Measurements from ENCODE around the gene BLVRA.
"Not testable (repeated sequence)": the region's sequence is repeated elsewhere in the genome, so short reads cannot be mapped to it uniquely, and the experiment has no call there.

Gene BLVRA

GRCh38 chr7:43810195-43810941, 51.9 kb downstream of the BLVRA start:
- DNase-seq = peak; percentile 18

DNA sequence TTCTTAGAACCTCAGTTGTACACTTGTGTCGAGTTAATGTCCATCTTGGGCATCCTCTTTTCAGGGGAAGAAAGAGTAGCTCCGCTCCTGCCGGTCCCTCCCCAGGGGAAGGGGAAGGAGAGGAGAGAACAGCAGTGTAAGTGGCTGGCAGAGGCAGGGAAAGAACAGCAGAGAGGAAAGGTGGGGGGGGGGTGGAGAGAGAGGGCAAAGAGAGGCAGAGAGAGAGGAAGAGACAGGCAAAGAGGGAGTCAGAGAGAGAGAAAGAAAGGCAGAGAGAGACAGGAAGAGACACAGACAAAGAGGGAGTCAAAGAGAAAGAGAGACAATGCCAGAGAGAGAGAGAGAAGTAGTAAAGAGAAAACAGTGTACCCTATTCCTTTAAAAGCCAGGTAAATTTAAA, 56.9 kb downstream of the BLVRA start:
- DNase-seq = no peak

DNA sequence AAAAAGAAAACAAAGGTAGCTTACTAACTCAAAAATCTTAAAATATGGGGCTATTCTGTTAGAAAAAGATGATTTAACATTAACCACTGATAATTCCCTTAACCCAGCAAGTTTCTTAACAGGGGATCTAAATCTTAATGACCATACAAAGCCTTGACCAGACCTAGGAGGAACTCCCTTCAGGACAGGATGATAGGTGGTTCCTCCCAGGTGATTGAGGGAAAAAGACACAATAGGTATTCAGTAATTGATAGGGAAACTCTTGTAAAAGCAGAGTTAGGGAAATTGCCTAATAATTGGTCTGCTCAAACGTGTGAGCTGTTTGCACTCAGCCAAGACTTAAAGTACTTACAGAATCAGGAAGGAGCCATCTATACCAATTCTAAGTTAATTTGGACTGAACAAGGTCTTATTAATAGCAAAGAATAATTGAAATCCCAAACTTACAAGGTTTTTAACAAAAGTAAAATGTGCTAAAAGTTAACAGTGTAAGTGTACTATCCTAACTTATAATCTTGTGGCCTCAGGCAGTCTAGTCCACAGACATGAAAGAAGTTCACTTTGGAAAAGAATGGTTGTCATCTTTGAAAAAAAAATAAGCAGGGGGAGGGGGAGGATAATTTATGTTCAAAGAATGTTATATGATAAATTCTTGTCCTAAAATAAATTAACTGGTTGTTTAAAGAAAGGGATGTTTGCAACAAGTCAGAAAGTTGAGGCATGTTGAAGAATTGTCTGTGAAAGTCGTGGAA, 57.7 kb downstream of the BLVRA start:
- not testable (repeated sequence) for DNase-seq

GRCh38 chr7:43823425-43823824, 64.9 kb downstream of the BLVRA start:
- not testable (repeated sequence) for DNase-seq

DNA sequence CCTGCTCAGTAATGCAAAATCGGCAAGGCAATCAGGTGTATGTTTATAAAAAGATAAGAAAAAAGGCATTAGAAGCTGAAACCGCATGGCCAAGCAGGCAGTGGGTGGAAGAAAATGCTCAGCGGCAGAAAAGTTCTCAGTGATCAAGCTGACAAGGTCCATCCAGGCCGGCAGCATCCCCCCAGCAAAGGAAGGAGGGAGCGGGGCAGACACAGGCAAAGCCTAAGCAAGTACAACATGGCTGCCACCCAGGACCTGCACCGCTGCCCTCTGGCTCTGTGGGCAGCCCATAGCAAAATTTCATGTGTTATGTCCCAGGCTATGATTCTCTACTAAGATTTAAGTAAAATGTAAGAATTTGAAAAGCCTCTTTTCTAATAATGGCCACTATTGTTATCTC, 65.5 kb downstream of the BLVRA start:
- DNase-seq = no peak

DNA sequence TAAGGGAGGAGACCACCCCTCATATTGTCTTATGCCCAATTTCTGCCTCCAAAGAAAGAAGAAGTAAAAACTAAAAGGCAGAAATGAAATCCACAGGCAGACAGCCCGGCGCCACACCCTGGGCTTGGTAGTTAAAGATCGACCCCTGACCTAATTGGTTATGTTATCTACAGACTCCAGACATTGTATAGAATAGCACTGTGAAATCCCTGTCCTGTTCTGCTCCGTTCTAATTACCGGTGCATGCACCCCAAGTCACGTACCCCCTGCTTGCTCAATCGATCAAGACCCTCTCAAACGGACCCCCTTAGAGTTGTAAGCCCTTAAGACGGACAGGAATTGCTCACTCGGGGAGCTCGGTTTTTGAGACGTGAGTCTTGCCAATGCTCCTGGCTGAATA, 66.0 kb downstream of the BLVRA start:
- DNase-seq = not testable (repeated sequence)

DNA sequence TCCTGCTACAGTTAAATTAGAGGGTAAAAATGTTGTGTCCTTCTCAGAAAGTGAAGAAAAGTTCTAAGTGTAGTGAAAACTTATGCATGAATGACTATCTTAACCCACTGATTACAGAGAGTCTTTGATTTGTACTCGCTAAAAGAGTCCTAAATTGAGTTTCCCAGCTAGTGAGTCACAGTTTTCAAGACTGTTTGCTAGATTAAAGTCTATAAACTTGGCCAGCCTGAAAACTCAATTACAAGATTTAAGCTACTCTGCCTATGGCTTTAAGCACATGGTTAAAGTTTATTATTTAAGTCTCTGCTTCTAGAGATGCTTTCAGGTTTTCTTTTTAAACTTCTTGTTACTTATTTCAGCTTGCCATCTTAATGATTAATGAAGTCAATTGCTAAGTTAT, 66.5 kb downstream of the BLVRA start:
- no peak for DNase-seq

DNA sequence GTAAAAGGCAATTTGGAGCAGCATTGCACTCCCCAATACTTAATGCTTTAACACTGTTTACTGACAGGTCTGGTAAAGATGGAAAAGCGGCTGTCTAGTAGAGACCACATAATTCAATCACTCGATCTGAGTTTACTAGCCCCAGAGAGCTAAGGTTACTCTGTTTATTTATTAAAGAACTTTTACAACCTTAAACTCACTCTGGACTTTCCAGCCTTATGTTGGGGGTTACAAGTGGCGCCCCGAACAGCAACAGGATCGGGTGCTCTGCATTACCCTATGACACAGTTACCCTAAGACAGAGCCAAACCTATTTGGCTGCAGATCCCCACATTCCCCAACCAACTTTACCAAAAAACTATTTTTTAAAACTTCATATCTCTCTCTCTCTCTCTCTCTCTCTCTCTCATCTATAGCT, 66.9 kb downstream of the BLVRA start:
- DNase-seq = no peak

- not testable (repeated sequence) for DNase-seq
Observed at GRCh38 chr7:43830917-43831316, 72.4 kb downstream of the BLVRA start.

DNA sequence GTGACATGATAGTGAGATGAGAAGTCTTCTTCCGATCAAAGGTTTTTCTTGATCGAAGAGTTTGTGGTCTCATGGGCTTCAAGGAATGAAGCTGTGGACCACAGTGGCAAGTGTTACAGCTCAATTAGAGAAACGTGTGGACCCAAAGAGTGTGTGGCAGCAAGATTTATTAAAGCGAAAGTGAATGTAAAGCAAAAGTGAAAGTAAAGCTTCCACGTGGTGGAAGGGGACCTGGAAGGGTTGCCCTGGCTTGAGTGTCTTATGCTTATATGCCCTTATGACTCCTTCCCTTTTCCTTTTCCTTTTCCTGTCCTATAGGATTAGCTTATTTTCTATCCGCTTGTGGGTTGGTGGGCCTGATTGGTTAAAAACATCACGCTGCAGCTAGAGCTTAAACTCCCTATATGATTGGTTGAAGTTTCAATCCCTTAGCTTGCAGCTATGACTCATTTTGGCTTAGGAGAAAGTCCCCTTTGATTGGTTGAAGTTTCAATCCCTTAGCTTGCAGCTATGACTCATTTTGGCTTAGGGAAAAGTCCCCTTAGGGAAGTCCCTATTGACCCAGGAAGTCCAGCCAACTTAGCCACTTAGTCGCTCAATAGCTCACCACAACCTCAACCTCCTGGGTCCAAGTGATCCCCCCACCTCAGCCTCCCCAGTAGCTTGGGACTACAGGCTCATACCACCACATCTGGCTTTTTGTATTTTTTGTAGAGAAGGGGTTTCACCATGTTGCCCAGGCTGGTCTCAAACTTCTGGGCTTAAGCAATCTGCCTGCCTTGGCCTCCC, 76.2 kb downstream of the BLVRA start:
- peak; percentile 18 for DNase-seq

- DNase-seq = no peak
Observed at GRCh38 chr7:43838201-43838658, 79.8 kb downstream of the BLVRA start.

- DNase-seq = no peak
Observed at GRCh38 chr7:43843296-43843695, 84.8 kb downstream of the BLVRA start.

DNA sequence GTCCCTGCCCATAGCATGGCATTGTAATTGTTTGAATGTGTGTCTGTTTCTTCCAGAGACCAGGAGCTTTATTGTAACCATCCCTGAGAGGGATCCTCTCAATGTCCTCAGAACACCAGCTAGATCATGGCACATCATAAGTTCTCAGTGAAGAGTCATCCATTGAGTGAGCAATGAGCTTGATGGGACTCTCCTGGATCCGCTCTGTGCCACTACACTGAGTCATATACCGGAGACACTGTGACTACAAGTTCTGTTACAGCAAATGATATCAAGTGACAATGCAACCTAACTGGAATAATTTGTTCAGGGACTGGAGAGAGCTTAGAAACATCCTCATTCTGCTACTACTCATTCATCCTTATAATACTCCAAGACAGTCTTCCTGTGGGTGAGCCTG, 85.8 kb downstream of the BLVRA start:
- no peak for DNase-seq

GRCh38 chr7:43844662-43845061, 86.2 kb downstream of the BLVRA start:
- no peak for DNase-seq

GRCh38 chr7:43847496-43847895, 89.0 kb downstream of the BLVRA start:
- DNase-seq = no peak

- no peak for DNase-seq
Observed at GRCh38 chr7:43849047-43849446, 90.6 kb downstream of the BLVRA start.

DNA sequence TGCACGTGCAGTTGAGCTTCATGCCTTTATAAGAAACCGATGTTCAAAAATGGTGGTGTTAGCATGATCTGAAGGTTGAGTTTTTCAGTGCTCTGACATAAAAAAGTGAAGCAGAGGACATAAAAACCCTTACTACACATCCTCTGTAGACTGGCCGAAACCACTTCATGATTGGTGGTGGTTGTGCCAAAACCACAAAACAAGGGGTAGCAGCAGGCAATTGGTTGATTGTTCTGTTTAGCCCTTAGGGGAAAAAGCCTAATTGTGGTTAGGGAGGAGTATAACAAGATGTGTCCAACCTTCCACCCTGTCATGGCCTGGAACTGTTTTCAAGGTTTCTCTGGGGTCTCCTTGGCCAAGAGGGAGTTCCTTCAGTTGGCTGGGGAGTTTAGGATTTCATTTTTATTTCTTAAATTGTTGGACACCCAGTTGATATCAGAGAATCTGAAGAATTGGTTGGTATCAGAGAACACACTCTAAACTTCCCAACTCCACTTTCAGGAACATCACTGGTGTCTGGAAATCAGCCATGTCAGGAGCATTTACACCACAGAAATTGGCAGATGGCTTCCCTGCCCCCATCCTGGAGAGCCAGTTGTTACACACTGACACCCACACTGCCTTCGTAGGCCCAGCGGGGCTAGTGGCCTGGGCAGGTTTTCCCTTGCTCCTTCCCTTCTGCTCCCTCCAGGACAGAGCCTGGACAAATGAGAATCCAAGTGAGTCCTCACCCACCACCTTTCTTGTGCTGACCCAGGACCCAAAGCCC, 92.1 kb downstream of the BLVRA start:
- no peak for DNase-seq

GRCh38 chr7:43851805-43852204, 93.3 kb downstream of the BLVRA start:
- DNase-seq = no peak

- DNase-seq = no peak
Observed at GRCh38 chr7:43855176-43855575, 96.7 kb downstream of the BLVRA start.

DNA sequence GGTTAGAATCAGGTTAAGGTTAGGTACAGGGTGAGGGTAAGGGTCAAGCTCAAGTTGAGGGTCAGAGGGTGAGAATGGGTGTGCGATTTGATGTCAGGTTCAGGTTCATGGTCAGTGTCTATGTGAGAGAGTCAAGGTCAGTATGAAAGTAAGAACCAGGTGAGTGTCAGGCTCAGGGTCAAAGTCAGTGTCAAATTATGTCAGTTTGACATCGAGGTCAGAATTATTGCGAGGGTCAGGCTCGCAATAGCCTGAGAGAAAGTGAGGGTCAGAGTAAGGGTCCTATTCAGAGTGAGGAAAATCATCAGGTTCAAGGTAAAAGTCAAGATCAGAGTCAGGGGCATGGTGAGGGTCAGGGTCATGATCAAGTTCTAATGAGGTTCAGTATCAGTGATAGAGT, 97.8 kb downstream of the BLVRA start:
- no peak for DNase-seq

Data from activated CD4-positive, alpha-beta T cell treated with anti-CD3 and anti-CD28 coated beads, Interleukin-2, amount 50 U/mL, for 1 hour (primary cell).